Stimulated activated CD4-positive, alpha-beta T cell treated with anti-CD3 and anti-CD28 coated beads, Interleukin-2, amount 100 ng/mL, for 24 hours (primary cell): Measurements from ENCODE around the gene THSD7B.
"Not testable (repeated sequence)": the region's sequence is repeated elsewhere in the genome, so short reads cannot be mapped to it uniquely, and the experiment has no call there.

ENCODE experiments used
- DNase-seq, 2 donors: peaks; one replicate each; pipeline ENCODE4 v3.0.0-alpha.2; 2020

Gene THSD7B

DNA sequence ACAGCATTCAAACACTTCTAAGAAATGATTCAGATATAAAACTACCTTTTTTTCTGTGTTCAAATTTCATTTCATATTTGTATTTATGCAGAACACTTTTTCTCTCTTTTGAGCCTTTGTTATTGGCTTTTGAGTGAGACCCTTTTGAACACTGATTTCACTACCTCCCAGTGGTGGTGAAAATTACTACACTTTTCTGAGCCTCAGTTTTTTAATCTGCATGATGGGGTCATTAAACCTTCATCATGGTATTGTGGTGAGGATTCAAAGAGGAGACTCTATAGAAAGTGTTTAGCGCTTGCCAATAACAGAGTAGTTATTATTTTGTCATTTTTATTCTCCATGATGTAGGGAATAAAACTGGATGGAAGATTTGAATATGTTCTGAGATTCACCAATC is 169.8 kb downstream of the THSD7B start:
- DNase-seq = no peak

DNA sequence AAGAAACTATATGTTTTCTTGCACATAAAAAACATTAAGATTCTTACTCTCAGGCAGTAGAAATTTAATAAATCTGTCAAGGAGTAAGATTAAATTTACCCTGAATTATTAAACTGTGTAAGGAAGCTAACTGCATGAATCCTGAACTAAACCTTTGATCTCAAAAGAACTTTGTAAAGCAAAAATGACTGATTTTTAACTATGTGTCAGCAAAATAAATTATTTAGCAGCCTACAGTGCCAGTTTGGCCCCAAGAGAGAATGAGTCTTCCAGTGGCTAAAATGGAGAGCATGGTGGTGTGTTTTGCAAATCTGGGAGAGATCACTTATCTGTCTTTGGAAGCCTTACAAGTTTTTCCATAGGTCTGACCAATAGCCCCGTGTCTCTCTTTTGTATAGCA is 190.7 kb downstream of the THSD7B start:
- no peak for DNase-seq

DNA sequence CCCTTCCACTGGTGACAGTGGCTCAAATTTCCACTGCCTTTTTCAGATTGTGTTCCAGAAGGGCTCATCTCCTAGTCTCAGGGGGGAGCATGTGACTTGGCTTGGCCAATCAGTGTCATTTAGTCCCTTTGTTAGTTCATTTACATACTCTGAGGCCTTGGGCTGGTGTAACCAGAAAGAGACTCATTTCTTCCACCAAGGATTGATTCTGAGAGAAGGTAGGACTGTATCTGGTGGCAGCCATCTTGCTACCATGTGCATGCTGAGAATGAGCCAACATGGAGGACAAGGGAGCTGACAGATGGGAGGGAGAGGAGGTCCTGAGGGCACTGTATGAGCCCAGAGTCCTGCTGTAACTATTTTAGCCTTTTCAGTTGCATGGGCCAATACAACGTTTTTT is 191.7 kb downstream of the THSD7B start:
- no peak for DNase-seq

DNA sequence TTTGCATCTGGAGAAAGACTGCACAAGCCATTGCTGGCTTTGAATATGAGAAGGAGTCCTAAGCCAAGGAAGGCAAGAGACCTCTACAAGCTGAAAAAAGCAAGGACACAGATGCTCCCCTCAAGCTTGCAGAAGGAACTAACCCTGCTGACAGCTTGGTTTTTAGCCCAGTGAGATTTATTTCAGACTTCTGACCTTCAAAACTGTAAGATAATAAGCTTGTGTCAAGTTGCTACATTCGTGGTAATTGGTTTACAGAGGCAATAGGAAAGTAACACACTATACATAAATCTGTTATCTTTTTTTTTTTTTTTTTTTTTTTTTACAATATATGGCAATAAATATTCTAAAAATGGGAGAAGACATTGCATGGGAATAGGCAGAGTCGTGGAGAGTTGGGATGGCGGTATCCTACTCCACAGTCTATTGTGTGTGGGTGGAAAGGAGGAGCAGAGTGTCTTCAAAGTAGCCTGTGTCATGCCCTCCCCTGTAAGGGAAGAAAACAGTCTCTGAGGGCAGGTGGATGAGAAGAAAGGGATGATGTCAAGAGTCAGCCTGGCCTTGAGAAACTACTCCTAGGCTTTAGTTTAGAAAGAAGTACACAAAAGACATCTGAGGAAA is 196.9 kb downstream of the THSD7B start:
- DNase-seq = no peak

DNA sequence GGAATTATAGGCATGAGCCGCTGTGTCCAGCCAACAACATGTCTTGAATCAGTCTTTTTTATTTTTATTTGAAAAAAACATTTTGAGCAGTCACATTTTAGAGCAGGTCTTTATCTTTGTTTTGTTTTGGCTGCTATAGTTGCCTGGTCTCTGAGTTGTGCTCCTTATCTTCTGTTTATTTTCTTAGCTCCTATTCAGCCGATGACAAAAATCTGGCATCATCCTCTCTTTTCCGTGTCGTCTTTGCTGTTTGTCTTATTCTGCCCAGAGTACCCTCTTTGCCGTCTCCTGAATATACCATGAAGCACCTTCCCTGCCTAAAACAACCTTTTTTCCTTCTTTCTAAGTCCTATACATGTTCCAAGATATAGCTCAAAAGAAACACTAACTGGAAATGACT is 201.1 kb downstream of the THSD7B start:
- DNase-seq = no peak

DNA sequence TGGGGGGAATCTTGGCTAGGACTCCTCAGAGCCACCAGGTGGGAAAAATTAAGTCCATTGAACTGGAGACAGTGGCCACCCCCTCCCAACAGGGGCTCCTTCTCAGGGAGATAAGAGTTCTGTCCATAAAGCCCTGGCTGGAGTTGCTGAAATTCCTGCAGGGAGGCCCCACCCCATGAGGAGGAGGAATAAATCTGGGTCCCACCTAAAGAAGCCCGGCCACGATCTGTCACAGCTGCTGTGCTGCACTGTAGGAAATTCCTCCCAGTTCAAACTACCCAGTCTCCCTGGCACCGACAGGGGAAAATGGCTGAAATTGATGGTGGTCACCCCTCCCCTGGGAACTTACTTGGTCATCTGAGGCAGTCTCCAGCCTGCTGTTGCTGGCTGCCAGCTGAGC is 215.0 kb downstream of the THSD7B start:
- no peak for DNase-seq

DNA sequence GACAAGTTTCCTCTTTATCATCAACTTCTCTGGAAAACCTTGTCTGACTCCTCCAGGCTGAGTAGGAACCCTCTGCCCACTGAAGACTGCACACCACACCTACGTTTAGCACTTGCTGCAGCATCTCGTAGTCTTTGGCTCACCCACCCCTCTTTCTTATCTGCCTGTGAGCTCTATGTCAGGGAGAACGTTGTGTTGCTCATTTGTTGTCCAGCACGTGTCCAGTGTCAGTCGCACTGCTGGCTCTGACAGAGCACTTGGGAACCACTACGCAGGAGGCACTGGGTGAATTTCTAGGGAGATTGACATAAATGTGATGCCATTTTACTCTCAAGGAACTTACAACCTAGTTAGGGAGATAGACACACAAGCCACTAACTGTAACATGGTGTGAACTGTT is 216.3 kb downstream of the THSD7B start:
- DNase-seq = not testable (repeated sequence)

DNA sequence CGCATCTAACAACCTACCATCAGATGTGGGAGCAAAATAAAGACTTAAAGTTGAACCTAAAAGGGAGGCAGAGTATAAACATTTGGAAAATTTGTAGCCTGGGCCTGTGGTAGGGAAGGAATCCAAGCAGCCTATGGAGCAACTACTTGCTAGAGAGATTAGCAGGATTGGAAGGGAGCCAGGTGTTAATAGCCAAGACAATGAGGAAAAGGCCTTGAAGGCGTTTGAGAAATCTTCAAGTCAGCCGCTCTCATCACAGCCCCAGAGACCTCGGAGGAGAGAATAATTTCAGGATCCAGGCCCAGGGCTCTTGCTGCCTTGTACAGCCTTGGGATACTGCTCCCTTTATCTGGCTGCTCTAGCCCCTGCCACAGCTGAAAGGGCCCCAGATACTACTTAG is 219.7 kb downstream of the THSD7B start:
- DNase-seq = no peak

DNA sequence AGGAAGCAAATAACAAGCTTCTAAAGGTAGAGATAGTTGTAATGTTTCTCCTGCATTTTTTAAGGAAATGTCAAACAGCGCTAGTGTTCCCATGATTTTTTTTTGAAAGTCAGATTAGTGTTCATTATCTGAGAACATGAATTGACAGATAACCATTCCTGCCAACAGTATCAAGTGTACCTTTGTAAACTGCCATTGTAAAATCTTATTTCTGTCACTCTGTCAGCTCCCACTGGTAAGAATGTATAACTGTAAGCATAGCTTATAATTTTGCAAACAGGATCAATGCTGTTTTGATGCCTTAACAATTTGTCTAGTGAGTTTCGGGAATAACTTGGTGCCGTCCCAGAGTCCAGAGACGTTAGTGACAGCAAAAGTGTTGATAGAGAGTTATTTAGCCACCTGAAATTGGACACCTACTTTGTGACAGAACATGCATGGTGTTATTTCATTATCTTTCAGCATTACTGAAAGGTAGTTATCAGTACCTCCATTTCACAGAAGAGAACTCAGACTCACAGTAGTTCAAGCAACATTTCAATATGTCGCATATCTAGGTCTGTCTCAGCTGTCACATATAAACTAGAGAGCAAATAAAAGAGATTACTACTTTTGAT is 221.4 kb downstream of the THSD7B start:
- DNase-seq = no peak

DNA sequence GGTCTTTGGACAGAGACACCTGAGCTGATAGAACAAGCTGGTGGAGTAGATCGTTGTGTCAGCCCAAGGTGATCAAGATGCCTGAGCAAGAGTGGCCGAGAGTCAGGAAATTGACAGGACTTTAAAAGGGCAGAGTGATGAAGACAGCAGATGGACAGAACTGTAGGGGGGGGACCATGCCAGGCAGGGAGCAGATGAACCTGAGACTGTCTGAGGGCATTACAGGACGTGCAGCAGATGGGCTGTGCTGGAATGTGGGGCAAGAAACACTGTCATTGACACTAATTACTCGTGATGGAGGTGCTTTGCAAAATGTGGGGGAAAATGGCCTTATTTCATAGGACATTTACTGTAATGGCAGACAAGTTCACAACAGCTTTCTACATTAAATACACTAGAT is 225.0 kb downstream of the THSD7B start:
- DNase-seq = no peak

DNA sequence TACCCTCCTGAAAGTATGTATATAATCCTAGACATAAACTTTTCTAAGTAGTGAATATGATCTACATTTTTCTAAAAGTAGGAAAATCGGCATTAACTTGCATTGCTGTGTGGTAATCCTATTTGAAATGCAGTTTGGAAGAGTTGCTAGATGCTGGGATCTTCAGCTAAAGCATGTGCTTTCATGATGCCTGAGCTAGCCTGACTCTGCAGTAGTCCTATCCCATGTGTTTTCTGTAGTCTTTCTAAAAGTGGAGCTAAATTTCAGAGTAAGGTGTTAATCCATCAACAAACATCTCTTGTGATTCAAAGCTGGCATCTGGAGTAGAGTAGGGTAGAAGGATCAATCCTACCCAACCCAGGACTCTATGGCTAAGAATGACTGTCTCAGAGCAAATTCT is 229.4 kb downstream of the THSD7B start:
- DNase-seq = no peak

DNA sequence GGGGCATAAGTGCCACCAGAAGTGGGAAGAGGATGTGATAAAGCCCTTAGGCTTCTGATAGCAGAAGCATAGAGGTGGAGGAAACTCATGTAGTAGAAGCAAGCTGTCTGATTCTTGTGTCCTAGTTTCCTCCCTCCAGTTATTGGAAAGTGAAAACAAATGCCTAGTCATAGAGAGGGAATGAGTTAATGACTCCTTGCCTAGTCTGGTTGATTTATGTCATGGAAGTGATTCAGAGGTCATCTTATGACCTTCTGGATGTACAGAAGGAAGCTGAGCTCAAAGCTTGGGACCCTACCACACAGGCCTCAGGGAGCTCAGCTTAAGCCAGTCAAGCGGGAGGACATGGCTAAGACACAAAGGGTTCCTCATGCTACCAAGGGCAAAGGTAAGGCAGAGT is 232.2 kb downstream of the THSD7B start:
- DNase-seq = no peak

DNA sequence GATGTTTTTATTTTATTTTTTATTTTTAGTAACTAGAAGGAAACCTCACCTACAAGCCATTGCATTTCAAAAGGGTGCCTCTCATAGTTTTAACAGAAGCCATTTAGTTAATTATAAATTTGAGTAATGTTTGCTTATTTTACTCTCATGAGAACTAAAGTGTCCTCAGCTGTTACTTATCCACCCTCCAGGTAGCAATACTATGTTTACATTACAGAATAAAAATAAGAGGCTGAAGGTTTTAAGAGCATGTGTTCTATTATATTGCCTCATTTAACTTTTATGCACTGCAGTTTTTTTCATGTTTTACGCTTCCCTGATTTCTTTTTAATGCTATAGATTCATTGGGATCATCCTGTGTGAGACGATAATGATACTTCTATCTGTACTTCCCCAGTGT is 235.5 kb downstream of the THSD7B start:
- DNase-seq = no peak

DNA sequence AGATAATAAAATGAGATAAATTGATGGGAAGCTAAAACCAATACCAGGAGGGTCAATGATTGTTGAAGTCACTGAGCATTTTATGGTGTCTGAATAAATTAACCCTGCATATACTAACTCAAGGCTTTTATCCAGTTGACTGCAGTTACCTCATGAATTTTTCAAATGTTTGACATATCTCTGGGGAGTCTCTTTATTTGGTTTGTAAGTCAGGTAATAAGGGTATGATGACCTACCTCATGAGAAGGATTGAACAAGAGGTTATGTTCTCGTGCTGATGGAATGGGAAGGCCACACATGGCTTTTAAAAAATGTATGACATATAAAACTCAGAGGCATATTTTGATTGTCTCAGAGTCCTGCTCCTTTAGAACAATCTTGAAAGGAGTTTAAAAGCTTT is 237.6 kb downstream of the THSD7B start:
- no peak for DNase-seq

DNA sequence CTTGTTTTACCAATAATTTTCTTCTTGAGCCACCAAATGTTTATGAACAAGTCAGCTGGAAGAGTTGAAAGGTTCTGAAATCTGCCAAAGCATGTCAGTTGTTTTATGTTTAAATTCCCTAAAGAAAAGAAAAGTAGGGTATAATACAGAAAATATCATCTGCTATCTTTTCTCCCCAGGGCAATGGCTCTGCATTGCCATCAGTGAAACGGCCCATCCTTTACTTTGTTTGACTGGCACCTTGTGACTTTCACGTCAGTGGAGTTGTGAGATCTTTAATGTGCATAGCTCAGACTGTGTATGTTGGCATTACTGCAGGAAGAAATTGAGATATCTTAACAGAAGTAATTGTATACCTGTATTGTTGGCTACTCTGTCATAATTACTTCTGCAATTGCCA is 239.9 kb downstream of the THSD7B start:
- no peak for DNase-seq

DNA sequence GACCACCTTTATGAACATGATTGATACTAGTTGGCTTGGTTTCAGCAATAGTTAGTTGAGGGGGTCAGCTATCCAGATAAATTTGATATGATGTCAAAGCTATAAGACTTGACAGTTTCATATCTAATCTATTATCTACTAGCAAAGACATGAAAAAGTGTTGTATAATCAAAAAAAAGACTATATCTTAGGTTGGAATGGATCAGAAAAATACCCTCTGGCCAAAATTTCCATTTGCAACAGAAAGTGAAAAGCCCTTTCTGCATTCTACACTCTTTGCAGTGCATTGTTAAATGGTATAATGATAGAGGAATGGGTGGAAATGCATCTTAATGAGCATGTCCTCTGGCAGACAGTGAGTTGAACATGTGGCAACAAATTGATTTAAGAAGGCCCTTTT is 242.6 kb downstream of the THSD7B start:
- no peak for DNase-seq

DNA sequence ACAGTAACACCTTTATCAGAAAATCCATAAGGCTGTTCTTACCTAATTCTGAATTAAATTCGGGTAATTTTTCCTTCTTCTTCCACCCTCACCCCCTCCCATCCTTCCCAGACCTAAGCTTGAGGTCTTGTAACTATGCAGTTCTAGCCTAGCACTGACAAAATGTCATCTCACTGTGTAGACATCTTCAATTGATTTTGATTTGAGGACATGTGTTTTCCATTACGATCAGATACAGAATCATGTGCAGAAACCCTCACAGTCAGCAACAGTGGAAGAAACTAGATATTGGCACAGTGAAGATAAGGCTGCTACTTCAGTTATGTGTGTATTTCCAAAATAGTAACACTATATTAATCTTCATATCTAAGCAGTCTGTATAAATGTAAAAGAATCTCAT is 244.6 kb downstream of the THSD7B start:
- DNase-seq = no peak

DNA sequence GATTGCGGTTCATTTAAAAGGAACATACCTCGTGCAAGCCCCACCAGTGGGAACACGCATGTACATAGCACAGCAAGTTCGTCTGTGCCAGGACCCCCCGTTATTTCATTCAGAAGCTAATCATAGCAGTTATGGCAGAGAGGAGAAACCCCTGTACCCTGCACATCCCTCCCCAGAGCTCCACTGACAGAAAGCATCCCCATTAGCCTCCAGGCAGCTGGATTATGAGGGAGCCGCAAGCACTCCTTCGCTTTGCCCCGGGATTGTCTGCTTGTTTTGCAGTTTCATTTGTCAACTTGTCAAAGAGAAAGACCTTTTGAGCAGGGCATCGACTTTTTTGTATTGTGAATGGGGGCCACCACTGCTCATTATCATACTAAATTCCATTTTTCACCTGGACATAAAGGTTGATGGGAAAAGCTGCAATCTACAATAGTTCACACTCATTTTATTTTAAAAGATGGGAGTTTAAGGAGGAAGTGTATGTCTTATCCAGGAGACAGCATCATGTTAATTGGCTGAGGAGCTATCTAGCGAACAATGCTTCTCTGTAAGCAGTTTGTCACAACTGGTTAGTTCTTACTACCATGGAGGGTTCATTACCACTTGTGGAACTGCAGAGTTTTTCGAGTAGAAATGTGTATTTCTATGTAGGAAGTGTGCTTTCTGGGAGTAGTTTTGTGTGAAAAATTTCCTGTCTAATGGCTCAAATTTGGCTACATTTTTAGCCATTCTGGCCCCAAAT is 255.3 kb downstream of the THSD7B start:
- no peak for DNase-seq

DNA sequence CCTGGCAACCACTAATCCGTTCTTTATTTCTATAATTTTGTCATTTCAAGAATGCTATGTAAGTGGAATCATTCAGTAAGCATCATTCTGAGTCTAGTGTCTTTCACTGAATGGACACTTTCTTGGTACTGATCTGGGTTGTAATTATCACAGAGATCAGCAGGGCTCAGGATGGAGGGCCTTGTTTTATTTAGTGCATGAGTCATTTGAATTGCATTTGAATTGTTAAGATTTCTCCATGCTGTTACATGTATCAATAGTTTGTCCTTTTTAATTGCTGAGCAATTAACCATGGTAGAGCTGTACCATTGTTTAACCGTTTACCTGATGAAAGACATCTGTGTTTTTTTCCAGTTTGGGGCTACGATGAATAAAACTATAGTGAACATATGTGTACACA is 256.4 kb downstream of the THSD7B start:
- no peak for DNase-seq

DNA sequence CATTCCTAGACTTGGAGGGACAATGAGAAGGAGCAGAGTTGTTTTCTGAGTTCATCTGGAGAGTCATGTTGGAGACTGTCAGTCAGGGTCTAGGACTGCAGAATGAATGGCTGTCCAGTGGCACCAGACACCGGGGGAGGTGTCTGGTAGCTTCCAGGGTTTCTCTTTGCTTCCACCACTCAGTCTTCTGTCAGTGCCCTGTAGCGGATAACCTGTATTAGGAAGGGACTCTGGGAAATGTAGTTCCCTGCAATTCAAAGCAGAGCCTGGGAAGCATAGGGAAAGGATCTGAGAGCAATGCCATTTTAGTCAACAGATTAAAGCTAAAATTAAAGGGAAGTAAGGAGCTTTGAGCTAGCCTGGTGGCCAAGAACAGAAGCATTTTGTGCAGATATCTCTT is 257.9 kb downstream of the THSD7B start:
- no peak for DNase-seq

DNA sequence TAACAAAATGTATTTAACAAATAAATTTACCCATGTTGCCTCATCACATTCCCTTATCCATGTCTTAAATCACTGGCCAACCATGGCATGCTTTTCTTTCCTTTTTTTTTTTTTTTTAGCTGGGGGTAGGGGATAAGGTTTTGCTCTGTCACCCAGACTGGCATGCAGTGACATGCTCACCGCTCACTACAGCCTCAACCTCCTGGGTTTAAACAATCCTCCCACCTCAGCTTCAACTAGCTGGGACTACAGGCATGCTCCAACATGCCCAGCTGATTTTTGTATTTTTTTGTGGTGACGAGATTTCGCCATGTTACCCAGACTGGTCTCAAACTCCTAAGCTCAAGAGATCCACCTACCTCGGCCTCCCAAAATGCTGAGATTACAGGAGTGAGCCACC is 266.4 kb downstream of the THSD7B start:
- DNase-seq = no peak

DNA sequence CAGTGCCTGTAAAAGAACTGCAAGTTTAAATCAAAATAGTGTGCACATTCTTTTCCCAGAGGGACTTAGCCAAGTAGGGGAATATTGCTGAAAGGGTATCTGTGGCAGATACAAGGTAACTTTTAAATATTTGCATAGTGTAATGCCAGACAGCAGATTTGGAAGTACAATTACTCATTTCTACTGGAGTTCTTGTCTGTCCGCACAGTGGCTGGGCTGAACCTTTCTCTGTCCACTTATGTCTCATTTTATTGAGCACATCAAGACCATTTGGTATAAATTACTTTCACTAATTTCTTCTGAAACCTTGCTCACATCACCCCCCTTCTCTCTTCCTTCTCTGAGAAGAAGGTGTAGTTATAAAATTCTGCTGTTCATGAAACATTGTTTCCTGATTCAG is 271.3 kb downstream of the THSD7B start:
- DNase-seq = no peak

DNA sequence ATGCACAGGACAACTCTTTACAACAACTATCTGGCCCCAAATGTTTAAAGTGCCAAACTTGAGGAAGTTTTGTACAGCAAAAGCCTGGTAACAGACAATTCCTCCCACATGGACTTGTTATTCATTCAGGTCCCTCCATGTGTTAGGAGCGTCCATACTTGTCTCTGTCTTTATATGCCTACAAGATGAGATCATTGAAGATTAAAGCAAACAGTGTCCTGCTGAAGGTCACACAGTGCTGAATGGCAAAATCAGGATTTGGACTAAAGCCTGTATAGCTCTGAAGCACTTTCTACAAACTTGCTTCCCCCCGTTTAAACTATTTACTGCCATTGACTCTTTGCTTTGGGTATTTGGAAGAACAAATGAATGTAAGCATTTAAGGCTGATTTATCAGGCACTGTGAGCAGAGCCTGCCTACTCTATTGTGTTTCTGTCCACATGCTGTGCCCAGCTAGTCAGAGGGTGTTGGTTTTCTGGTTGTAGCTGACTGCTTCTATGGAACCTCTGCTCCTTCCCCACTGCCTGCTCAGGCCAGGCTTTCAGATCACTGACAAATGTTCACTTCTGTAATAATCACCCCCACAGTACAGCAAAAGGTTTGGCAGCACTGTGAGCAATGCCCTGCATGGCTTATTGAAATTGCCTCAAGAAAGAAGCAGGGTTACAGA is 274.3 kb downstream of the THSD7B start:
- DNase-seq = no peak

DNA sequence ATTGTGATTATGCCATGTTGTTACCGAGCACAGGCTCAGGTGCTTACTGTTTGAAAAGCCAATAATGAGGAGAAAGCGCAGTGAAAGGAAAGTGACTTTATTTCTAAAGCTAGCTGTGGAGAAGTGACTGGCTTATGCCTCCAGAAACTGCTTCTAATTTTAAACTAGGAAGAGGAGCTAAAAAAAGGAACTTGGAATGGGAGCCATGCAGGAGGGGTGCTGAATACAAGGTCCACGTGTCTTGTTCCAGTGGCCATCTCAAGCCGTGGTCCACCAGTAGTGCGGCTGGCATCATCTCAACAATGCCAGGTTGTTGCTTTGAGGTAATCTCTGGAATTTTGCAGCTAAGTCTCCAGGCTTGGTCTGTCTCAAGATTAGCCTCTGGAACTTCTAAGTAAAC is 282.0 kb downstream of the THSD7B start:
- DNase-seq = no peak
